Cardiac atrium fibroblast (primary cell): ENCODE measurements around the gene IFT22. TPM values are rescaled to one million over a fixed set of nuclear protein-coding genes. Genes with fewer than 3 reads are reported as not detected.

Source experiments
- total RNA-seq: library from RNA; depleted of rRNA; stranded (reverse); fragments of >200 nt; gene quantifications from 2 replicates; pipeline ENCODE4 v1.2.3, GENCODE V29; 2015

IFT22 gene
- total RNA-seq: 22.7 and 22.9 TPM in 2 replicates

GRCh38 chr7:101321491-101322401 is at the start of gene IFT22:
TSS of gene IFT22 (minus strand) at chr7:101321812. CDS start at chr7:101321709, 103 bp downstream.

DNA sequence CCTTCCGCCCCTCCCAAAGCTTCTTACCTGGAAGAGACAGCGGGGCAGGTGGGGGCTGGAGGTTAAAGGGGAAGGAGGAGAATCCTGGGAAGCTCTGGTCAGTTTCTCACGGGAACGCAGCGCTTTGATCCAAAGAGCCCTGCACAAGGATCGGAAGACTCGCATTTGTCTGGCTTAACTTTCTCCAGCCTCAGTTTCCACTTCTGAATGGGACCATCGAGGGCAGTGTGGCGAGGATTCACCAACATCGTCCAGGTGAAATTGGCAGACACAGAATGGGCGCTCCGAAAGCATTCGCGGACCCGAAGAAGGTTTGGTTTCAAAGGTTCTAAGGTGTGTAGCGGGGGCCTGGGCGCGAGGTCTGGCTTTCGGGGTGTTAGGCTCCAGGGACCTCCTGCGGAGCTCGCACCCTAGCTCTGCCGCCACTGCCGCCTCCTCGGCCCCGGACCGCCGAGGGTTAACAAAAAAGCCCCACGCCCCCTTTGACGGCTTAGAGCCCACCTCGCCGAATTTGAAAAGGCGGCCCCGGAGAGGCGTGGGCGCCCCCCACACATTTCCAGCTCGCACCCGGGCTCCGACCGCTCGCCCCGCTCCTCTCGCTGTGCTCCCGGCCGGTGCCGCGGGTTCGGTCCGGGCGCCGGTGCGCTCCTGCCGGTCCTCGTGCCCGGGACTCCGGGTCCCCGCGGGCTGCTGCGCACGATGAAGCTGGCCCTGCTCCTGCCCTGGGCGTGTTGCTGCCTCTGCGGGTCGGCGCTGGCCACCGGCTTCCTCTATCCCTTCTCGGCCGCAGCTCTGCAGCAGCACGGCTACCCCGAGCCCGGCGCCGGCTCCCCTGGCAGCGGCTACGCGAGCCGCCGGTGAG is 41.0 kb upstream of the IFT22 start, which contains the start of gene COL26A1:
Gene COL26A1, plus strand, starts transcription at position 542 of the 862 bp plus-strand sequence. Its CDS starts 158 bp downstream, at position 700.

Other genes starting within 250 kb of the IFT22 start
- gene TRIM56, start 236.3 kb downstream of the IFT22 start, total RNA-seq: 10.8 and 14.7 TPM in 2 replicates
- gene SERPINE1, start 194.7 kb downstream of the IFT22 start, total RNA-seq: 2,658 and 2,684 TPM in 2 replicates
- 128 and 158 TPM in 2 replicates for gene AP1S1, start 167.3 kb downstream of the IFT22 start, total RNA-seq
- 0.18 and 0.65 TPM in 2 replicates for gene VGF, start 156.2 kb downstream of the IFT22 start, total RNA-seq
- not detected in 2 replicates for gene NAT16, start 141.5 kb downstream of the IFT22 start, total RNA-seq
- not detected in 2 replicates for gene MOGAT3, start 120.8 kb downstream of the IFT22 start, total RNA-seq
- gene PLOD3, start 104.2 kb downstream of the IFT22 start, total RNA-seq: 107 and 134 TPM in 2 replicates
- 135 and 156 TPM in 2 replicates for gene ZNHIT1, start 103.6 kb downstream of the IFT22 start, total RNA-seq
- 4.7 and 7.0 TPM in 2 replicates for gene CLDN15, start 84.0 kb downstream of the IFT22 start, total RNA-seq
- gene FIS1, start 76.7 kb downstream of the IFT22 start, total RNA-seq: 214 and 222 TPM in 2 replicates
- not detected in 2 replicates for gene COL26A1, start 41.1 kb upstream of the IFT22 start, total RNA-seq